Fibroblast of peridontal ligament (primary cell): ENCODE results near the gene NRSN1.

Source experiments
- DNase-seq: peaks from one replicate; pipeline ENCODE4 v3.0.0-alpha.2; 2010; ENCODE audit errors: extremely low read depth

The NRSN1 gene, protein sequence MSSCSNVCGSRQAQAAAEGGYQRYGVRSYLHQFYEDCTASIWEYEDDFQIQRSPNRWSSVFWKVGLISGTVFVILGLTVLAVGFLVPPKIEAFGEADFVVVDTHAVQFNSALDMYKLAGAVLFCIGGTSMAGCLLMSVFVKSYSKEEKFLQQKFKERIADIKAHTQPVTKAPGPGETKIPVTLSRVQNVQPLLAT

DNA sequence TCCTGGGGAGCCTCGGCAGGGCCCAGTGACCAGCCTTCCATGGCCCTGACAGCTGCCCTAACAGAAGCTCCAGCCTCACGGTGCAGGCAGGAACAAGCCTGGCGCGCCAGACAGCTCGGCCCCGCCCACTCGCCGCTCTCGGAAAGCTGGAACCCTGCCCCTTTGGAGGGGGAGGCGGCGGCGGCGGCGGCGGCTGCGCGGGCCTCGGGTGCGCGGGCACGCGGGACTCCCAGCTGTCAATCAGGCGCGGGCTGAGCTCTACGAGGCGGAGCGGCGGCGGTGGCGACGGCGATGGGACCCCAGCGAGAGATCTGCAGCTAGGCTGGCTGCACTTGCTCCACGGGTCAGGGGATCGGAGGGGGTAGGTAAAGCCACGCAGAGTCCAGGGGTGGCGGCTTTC is at the start of gene NRSN1:
Gene NRSN1 (plus strand): TSS at position 236 of the 400 bp plus-strand sequence. CDS start 8,113 bp downstream, outside the sequence.
- DNase-seq: no peak

DNA sequence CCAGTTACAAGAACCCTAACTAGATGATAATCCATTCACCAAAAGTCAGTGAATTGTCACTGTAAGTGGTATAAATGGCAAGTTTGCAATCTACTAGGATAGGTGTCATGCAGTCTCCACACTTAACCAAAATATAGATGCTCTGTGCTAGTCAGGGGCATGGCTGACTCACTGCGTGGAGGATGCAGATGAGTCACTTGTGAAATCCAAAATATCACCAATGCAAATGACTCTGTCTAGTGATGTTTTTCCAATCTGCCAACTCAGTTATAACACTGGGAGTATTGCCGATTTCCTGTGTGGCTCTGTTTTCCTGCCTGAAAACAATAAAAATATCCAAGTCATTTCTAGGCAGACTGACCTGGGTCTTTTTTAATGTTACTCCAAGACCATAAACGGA is 47.8 kb upstream of the NRSN1 start:
- DNase-seq: no peak

DNA sequence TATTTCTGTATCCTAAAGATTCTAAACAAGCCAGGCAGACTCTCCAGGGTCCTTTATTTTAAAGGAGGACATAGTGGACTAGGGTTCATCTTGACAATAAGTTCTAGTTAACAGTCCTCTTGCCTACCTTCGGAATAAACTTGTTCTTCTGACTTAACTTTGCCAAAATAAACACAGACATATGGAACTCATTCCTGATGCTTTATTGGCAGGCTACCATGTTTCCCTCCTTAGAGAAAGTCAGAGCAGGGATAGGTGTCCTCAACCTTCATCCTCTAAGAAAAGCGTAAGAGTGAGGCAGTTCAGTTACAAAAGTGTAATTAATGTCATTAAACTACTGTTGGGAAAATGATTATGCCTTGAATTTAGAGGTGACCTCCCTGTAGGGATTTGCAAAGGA is 46.9 kb upstream of the NRSN1 start:
- DNase-seq: no peak

DNA sequence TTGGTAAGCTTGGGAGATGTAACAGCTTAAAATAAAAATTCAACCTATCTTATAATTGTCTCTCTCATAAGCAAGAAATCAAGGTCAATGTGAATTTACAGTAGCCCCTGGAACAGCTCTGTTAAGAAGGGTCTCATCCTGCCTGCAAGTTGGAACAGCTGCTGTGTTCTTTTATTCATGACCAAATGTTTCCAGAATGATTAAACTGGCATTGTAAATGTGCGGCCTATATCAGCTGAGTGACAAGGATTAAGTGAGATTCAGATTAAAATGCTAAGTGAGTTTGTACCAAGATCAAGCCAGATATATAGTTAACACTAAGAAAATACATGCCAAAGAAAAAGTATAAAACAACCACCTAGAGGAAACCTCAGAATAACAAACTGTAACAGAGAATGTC is 45.3 kb upstream of the NRSN1 start:
- no peak for DNase-seq

DNA sequence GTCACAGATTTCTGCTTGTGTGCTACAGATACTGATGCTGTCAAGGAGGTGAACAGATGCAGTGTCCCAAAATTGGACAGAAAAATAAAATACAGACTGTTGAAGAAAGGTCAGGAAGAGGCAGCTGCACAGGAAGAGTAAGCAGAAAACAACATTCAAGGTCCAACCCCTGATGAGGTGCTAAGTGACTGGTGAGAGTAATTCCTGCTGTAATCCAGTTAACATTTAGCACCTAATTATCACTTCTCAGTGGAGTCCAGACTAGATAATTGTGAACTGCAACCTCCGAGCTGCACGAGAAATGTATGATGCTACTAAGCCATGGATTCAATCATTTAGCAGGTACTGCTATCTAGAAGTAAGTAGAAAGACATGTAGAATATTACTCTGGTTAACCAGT is 36.3 kb upstream of the NRSN1 start:
- no peak for DNase-seq

DNA sequence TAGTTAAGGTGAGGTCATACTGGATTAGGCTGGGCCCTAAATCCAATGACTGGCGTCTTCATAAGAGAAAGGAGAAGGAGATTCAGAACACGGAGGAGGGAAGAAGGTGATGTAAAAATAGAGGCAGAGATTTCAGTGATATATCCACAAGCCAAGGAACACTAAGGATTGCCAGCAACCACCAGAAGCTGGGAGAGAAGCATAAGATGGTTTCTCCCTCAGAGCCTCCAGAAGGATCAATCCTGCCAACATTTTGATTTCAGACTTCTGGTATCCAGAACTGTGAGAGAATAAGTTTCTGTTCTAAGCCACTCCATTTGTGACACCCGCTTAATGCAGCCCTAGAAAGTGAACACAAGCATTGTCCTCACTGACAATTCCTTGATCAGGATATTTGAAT is 33.6 kb upstream of the NRSN1 start:
- no peak for DNase-seq

DNA sequence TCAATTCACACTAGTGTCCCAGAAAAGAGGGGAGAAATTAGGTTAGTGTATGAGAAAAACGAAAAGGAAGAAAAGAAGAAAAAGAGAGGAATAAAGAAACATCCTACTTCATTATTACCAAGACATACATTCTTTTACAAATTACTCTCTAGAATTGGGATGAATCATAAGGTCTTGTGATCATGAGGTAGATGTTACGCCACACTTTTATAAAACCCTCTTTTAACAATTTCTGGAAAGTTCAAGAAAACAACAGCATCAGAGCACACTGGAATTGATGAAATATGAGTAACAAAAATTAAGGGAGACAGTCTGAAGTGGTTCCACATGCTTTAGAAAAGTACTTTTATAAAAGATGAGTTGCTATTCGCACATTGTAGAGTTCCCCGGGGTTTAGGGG is 32.6 kb upstream of the NRSN1 start:
- no peak for DNase-seq

DNA sequence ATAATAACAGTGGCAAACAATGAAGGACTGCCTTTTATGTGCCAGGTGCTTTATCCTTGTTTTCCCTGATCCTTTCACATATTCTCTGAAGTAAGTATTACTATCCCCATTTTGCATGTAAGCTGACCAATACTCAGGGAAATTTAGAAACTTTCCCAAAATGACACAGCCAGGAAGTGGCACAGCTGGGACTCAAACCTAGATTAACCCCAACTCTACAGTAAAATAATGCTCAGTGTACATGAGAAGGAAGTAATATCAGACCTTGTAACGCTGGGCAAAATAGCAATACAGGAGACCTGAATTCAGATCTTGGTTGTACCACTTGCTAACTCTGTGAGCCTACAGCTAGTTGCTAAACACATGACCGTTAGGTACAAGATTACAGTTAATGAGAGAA is 26.8 kb upstream of the NRSN1 start:
- no peak for DNase-seq

DNA sequence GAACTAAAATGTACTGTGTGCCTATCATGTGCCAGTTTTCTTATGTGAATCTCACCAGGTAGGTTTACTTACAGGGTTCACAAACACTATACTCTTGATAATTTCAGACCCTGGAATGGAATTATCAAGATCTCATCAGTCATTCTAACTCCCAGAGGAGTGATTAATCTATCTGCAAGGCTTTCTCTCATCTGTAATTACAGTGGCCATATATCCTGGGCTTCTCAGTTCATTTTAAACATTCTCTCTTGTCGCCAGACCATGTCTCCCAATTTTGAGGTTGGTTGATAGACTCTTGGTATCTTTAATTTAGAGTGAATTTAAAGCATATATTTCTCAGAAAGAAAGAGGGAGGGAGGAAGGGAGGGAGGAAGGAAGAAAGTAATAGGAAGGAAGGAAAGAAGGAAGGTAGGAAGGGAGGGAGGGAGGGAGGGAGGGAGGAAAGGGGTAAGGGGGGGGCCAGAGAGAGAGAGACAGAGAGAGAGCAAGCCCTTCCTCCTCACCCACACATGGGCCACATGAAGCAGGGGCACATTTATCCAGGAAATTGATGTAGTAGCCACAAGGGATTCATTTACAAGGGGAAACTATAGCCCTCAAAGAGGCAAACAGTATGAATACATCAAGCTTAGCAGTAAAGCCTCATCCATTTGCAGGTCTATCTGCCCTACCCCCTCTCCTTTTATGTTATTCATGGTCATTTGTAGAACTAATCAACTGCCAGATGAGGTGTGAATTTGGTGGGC is 25.8 kb upstream of the NRSN1 start:
- DNase-seq: no peak

DNA sequence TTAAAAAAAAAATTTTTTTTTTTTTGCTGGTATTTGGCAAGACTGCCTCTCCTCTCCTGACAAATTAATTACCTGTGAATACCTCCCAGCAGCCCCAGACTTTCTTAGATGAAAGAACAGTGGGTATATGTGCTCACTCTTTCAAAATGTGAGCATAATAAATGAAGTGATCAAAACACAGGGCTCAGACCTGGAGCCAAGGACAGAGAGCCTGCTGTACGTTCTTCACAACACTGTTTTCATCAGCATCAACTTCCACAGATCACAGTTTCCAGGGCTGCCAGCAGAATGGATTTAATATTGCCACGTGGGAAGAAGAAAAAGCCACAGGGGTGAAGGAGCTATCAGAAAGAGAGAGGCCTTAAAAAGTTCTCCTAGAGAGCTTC is 25.3 kb upstream of the NRSN1 start:
- no peak for DNase-seq

DNA sequence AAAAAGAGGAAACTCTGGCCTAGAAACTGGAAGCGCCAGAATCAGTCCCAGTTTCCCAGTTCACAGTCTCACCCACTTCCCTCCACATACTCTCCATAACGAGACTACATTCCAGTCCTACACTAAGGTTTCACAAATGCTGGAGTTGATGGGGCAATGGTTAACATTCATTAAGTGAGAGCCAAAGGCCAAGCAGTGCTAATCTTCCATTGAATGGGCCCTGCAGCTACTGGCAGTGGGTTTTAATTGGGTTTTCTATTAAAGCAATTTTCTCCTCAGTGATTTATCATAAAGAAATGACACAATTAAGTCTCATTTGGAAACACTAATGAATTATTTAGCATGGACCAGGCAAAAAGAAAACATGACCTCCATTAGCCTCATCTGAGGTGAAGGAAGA is 20.8 kb upstream of the NRSN1 start:
- DNase-seq: no peak

DNA sequence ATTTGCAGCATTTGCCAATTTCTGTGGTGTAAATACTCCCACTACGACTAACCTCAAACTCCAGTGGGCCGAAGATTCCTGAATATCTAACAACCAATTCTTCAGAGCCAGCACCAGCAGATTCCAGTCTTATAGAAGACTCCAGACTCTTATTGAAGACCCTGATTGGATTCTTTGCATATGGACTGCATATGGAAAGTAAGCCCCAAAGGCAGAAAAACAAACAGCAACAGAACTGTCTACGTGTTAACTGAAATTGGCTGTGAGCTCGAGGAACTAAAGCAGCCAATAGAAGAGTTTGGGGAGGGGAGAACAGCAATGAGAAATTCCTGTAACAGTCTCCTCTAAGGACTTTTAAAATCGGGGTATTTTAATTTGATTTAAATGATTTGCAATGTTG is 19.7 kb upstream of the NRSN1 start:
- no peak for DNase-seq

DNA sequence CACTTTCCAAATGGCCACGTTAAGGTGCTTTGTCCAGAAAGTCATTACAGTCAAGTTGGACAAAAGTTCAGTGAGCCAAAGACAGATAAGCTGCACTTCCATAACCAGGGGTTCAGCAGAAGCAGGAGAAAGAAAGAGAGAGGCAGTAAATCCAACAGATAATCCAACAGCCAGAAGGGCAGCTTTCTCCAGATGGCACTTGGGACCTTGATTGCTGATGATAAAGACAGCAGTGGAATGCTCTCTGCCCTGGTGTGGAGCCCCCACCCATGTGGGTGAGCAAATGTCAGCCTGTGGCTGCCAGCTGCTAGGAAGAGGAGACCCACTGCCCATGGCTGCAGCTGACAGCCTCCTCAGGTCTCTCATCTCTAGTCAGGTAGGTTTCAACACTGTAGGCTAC is 18.7 kb upstream of the NRSN1 start:
- DNase-seq: no peak

DNA sequence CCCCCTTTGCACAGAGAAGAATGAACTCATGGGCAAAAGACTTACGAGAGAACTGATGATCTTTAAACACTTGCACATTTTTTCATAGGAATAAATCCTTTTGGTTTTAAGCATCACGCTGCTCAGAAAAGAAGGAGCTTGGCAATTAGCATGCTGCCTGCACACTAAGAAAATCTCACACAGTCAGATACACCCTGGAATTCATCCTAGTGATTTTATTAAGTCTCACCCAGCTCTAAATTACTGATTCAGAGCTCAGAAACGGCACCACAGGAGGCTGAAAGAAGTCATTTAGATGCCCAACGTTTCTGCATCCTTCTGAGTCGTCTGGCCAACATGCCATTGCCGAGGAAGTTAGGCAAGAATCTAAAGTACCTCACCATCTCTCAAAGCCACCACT is 18.0 kb upstream of the NRSN1 start:
- DNase-seq: no peak

DNA sequence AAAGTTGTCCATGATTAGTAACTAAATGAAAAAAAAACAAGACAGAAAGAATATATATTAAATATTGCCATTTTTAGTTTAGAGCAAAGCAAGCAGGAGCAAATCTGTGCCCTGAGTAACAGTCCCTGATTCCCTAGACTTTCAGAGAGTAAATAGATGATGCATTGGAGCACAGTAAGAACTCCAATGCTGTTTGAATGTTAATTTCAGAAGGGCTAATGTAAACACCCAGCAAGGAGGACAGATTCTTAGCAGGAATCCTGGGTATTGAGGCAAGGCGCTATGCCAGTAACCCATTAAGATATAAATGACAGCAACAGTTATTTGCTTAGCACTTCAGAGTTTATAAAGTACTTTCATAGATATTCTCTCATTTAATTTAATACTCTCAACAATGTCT is 15.6 kb upstream of the NRSN1 start:
- no peak for DNase-seq

DNA sequence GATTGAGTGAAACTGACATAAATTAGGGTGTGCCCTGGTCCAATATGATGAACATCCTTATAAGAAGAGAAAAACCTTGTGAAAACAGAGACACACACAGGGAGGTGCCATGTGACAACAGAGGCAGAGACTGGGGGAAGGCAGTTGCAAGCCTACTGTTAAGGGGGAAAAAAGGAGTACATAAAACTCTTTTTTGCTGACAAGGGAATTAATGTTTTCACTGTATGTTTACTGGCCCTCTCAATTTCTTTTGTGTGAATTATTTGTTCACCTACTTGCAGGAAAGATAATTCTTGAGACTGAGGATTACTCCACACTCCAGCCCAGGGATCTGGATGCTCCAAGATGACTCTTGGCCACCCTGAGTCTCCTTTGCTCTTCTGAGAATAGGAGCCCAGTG is 12.1 kb upstream of the NRSN1 start:
- DNase-seq: no peak

DNA sequence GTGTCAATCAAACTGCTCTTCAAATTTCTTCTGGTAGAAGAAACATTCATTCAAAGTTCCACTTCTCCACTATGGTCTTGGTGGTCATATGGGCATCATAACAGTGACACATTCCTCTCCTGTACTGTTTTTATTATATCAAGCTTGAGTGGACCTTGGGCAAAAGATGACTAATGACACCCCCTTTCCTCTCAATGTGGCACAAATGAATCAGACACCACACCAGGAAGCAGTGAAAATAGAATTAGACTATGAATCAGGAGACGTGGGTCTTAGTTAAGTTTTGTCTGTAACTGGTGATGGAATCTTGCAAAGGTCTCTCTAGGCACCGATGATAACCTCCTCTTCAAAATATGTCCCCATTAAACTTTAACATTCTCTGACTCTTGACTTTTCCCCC is 9.0 kb upstream of the NRSN1 start:
- DNase-seq: no peak

DNA sequence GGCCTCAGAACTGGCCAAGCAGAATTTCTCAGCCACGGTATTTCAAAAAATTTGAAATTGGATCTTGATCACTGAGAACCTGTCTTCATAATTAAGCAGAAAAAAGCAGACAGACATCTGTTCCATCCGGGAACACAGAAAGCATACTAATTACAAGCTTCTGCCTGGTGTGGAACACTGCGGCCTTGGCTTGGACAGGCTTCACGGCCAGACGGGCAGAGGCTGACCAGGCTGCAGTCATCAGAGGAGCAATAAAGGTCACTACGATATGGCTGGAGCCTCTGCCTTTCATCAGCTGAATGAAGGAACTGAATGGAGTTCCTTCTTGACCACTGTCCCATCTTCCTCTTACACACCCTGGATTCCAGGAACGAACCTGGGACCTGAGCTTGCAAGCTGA is 3.9 kb upstream of the NRSN1 start:
- no peak for DNase-seq

DNA sequence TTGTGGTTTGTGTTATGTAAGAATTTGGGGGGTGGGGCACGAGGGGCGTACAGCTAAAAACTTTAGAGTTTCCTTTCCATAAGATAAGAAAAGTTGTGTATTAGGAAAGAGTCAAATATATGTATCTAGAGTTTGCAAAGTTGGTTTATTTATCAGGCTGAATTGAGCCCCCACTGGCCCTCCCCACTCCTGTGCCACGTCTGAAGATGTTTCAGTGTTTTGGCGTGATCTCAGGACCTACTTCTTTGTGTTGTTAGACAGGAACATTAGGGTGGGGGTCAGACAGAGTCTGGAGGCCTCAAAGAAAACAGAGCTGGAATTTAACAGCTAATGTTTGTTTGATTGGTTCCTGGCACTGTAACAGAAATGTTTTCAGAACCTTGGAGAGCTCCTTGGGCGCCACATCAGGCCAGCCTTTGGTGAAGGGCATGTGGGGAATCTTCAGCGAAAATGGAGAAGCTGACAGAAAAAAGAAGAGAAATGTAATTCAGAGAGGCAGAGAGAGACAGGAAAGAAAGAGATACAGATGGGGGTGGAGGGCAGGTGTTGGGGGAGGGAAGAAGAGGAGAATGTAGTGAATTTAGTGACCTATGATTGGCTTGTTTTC is 674 bp downstream of the NRSN1 start:
- DNase-seq: peak; percentile 15

DNA sequence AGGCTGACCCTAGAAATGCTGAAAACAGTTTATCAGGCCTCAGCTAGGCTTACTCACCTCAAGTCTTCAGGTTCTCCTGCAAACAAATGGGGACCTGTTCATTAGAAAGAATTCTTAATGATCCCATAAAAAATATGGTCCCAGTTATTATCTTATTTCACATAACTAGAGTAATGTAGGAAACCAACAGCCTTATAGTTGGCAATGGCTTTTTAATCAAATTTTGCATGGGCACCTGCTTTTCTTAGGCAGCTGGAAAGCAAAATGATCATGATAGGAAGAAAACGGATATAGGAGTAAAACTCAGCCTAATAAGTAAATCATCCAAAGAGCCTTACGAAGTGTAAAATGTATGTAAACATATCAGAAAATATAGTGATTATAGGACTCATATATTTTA is 1.3 kb downstream of the NRSN1 start:
- no peak for DNase-seq

DNA sequence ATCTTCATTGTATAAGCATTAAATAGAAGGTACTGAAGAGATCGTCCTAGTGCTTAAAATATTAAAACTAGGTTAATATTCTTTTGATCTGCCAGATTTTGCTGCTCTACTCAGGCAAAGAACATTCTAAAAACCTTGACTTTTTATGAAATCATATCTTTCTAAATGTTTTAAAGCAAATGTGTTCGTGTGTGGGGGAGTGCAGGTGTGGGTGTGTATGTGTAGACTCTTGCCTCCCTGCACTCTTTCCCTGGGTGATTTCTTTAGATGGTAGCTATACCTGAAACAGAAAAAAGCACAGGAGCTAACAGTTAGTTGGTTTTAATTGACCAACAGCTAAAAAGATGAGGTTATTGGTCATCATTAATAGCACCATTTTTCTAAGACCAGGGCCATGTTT is 5.7 kb downstream of the NRSN1 start:
- no peak for DNase-seq

DNA sequence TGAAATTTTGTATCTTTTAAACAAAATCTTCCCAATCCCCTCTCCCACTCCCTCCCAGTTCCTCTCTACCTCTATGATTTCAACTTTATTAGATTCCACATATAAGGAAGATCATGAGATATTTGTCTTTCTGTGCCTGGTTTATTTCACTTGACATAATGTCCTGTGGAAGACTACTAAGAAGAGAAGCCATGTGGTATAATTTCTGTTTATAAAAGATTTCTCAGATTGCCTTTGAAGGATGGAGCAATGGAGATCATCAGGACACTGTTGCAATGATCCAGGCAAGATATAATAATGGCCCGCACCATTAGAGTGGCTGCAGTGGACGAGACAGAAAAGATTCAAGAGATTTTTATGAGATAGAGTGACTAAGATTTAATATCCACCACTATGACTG is 13.1 kb downstream of the NRSN1 start:
- no peak for DNase-seq

DNA sequence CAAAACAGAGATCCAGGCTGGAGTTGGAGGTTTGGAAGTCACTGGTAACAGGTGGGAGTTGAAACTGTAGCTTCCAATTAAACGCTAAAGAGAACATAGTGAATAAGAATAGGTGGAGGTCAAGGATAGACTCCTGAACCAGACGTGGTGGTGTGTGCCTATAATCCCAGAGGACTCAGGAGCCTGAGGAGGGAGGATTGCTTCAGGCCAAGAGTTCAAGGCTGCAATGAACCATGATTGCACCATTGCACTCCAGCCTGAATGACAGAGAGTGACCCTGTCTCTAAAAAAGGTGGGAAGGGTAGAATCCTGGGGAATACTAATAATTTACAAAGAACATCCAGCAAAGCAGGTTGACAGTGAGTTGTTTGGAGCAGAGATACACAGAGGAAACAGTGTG is 13.6 kb downstream of the NRSN1 start:
- no peak for DNase-seq

DNA sequence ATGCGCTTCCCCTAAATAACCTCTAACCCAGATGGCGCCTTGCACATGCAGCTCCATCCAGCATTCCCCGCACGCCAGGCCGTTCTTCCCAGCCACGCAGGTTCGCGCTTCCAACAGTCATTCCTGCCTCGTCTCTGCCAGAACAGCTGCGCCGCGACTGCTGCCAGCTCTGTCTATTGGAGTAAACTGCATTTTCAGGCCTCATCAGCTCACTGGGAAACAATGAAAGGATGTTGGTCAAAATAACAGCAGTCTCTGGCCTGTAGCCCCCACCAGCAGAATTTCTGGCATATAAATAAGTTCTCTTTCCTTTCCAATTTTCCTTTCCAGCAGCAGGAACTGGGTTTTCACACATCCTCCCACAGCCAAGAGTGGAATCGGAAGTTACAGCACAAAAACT is 14.6 kb downstream of the NRSN1 start:
- no peak for DNase-seq
